HT-29 (cell line): Measurements from ENCODE around the gene DCLK2. TPM values are rescaled to one million over a fixed set of nuclear protein-coding genes. Genes with fewer than 3 reads are reported as not detected.

ENCODE experiments used
- DNase-seq: peaks from one replicate; pipeline ENCODE4 v3.0.0-alpha.2; 2015; ENCODE audit warnings: low spot score
- total RNA-seq: library from RNA; depleted of rRNA; stranded (reverse); fragments of >200 nt; shearing (Covaris generic); gene quantifications from 2 replicates; pipeline ENCODE4 v1.2.3, GENCODE V29; 2014; rRNA removed

Gene DCLK2
- total RNA-seq = not detected in 2 replicates

- no peak for DNase-seq
These were observed at the start of gene DCLK2 for GRCh38 chr4:150078041-150078578. Gene DCLK2 (plus strand): TSS chr4:150078445. CDS start chr4:150079028, 583 bp downstream.

GRCh38 chr4:150032541-150032940, 45.7 kb upstream of the DCLK2 start:
- DNase-seq = no peak

- no peak for DNase-seq
These were observed 45.2 kb upstream of the DCLK2 start for GRCh38 chr4:150033081-150033480.

GRCh38 chr4:150033901-150034300, 44.3 kb upstream of the DCLK2 start:
- peak; percentile 14 for DNase-seq

- DNase-seq = no peak
These were observed 40.9 kb upstream of the DCLK2 start for GRCh38 chr4:150037251-150037856.

- no peak for DNase-seq
These were observed 39.7 kb upstream of the DCLK2 start for GRCh38 chr4:150038335-150039076.

- DNase-seq = no peak
These were observed 38.7 kb upstream of the DCLK2 start for GRCh38 chr4:150039274-150040127.

GRCh38 chr4:150044517-150044916, 33.7 kb upstream of the DCLK2 start:
- DNase-seq = no peak

- DNase-seq = no peak
These were observed 32.8 kb upstream of the DCLK2 start for GRCh38 chr4:150045410-150045809.

- no peak for DNase-seq
These were observed 31.5 kb upstream of the DCLK2 start for GRCh38 chr4:150046728-150047217.

- no peak for DNase-seq
These were observed 30.7 kb upstream of the DCLK2 start for GRCh38 chr4:150047546-150047945.

- DNase-seq = no peak
These were observed 28.6 kb upstream of the DCLK2 start for GRCh38 chr4:150049682-150050081.

GRCh38 chr4:150050566-150050965, 27.7 kb upstream of the DCLK2 start:
- DNase-seq = no peak

- DNase-seq = no peak
These were observed 27.1 kb upstream of the DCLK2 start for GRCh38 chr4:150051111-150051510.

- DNase-seq = no peak
These were observed 22.8 kb upstream of the DCLK2 start for GRCh38 chr4:150055467-150055866.

GRCh38 chr4:150056569-150056968, 21.7 kb upstream of the DCLK2 start:
- no peak for DNase-seq

GRCh38 chr4:150061086-150061776, 17.0 kb upstream of the DCLK2 start:
- DNase-seq = no peak

- no peak for DNase-seq
These were observed 15.1 kb upstream of the DCLK2 start for GRCh38 chr4:150063128-150063527.

GRCh38 chr4:150065740-150066139, 12.5 kb upstream of the DCLK2 start:
- DNase-seq = no peak

- no peak for DNase-seq
These were observed 10.4 kb upstream of the DCLK2 start for GRCh38 chr4:150067859-150068258.

GRCh38 chr4:150068300-150068960, 9.8 kb upstream of the DCLK2 start:
- no peak for DNase-seq
